IMR-90 (cell line): ENCODE data around the gene TNS3. TPM values are rescaled to one million over a fixed set of nuclear protein-coding genes. Genes with fewer than 3 reads are reported as not detected.

Experiments
- ATAC-seq: fragments of 200-7000 bp; cut with Tn5 transposase; 2 replicates; pipeline ENCODE4 v1.9.1; 2020; ENCODE audit warnings: low read depth, mild to moderate bottlenecking, moderate library complexity
- BruUV-seq: library from RNA; stranded (reverse); fragments of 400-500 nt; replicated peaks from 2 replicates; lab custom pipeline; 2021; lab: Mats Ljungman, UMichigan
- CTCF ChIA-PET: fragments of 300-600 bp; formaldehyde crosslinking; extraction: SDS; loops from one replicate; lab custom pipeline; 2021; ENCODE audit warnings: antibody characterized with exemption; lab: Yijun Ruan, JAX
- POLR2A ChIA-PET: fragments of 300-600 bp; sonication (Branson Sonifier 250); formaldehyde crosslinking; loops from one replicate; lab custom pipeline; 2022; ENCODE audit warnings: antibody characterized with exemption; ENCODE audit not compliant: unreplicated experiment; lab: Charles Lee
- DNase-seq: peaks from one replicate; pipeline ENCODE4 v3.0.0; 2013
- H2AFZ ChIP-seq: replicated peaks from 2 replicates; pipeline ENCODE3; 2013; ENCODE audit warnings: low read length, mild to moderate bottlenecking; ENCODE audit not compliant: poor library complexity
- H2AK5ac ChIP-seq: 2 replicates; pipeline ENCODE4 v1.6.1; 2013; ENCODE audit warnings: low read depth, low read length, inconsistent platforms
- H2AK9ac ChIP-seq: replicated peaks from 2 replicates; pipeline ENCODE3; 2013; ENCODE audit warnings: mild to moderate bottlenecking, low read depth, low read length, moderate library complexity; ENCODE audit not compliant: poor library complexity
- H2BK120ac ChIP-seq: 2 replicates; pipeline ENCODE4 v1.6.1; 2013; ENCODE audit warnings: low read depth, low read length, inconsistent platforms
- H2BK15ac ChIP-seq: 3 replicates; pipeline ENCODE4 v1.6.1; 2013; ENCODE audit warnings: low read depth, low read length, inconsistent platforms
- H2BK20ac ChIP-seq: 2 replicates; pipeline ENCODE4 v1.6.1; 2013; ENCODE audit warnings: low read depth, mild to moderate bottlenecking, inconsistent platforms, low read length, moderate library complexity
- H2BK5ac ChIP-seq: 2 replicates; pipeline ENCODE4 v1.6.1; 2013; ENCODE audit warnings: mild to moderate bottlenecking, low read depth, low read length, inconsistent platforms; ENCODE audit not compliant: poor library complexity, severe bottlenecking
- H3K14ac ChIP-seq: replicated peaks from 2 replicates; pipeline ENCODE4 v1.6.1; 2013; ENCODE audit warnings: low read depth, low read length, inconsistent platforms
- H3K18ac ChIP-seq: 2 replicates; pipeline ENCODE4 v1.6.1; 2013; ENCODE audit warnings: low read depth, low read length, control low read depth
- H3K23ac ChIP-seq: 2 replicates; pipeline ENCODE4 v1.6.1; 2013; ENCODE audit warnings: low read depth, low read length, inconsistent platforms
- H3K27ac ChIP-seq: 2 replicates; pipeline ENCODE4 v1.5.1; 2013; ENCODE audit warnings: mild to moderate bottlenecking, control low read depth, low read length; ENCODE audit not compliant: insufficient read depth
- H3K27me3 ChIP-seq: 2 replicates; pipeline ENCODE4 v1.6.1; 2013; ENCODE audit warnings: low read length; ENCODE audit not compliant: control insufficient read depth, insufficient read depth
- H3K36me3 ChIP-seq: 2 replicates; pipeline ENCODE4 v1.6.1; 2013; ENCODE audit warnings: low read length, mixed read lengths; ENCODE audit not compliant: control insufficient read depth, insufficient read depth
- H3K4ac ChIP-seq: 2 replicates; pipeline ENCODE4 v1.6.1; 2013; ENCODE audit warnings: low read depth, low read length, inconsistent platforms
- H3K4me1 ChIP-seq: 2 replicates; pipeline ENCODE4 v1.6.1; 2013; ENCODE audit warnings: low read length, mixed read lengths; ENCODE audit not compliant: control insufficient read depth, insufficient read depth
- H3K4me2 ChIP-seq: 2 replicates; pipeline ENCODE4 v1.6.1; 2013; ENCODE audit warnings: low read depth, mild to moderate bottlenecking, control low read depth, low read length, moderate library complexity
- H3K4me3 ChIP-seq: 2 replicates; pipeline ENCODE4 v1.5.1; 2013; ENCODE audit warnings: low read depth, mild to moderate bottlenecking, control low read depth, low read length, moderate library complexity; ENCODE audit not compliant: insufficient read depth
- H3K56ac ChIP-seq: 2 replicates; pipeline ENCODE4 v1.6.1; 2013; ENCODE audit warnings: low read length, inconsistent platforms; ENCODE audit not compliant: insufficient read depth; ENCODE audit errors: extremely low read depth
- H3K79me1 ChIP-seq, 2 experiments: 2 replicates each; pipeline ENCODE4 v1.6.1; 2013; ENCODE audit warnings: low read length in 2 of 2, inconsistent platforms in 1 of 2, low read depth in 1 of 2
- H3K9ac ChIP-seq: 2 replicates; pipeline ENCODE4 v1.6.1; 2013; ENCODE audit warnings: low read depth, low read length, control low read depth
- H3K9me1 ChIP-seq: 2 replicates; pipeline ENCODE4 v1.6.1; 2013; ENCODE audit warnings: low read length, inconsistent platforms; ENCODE audit not compliant: insufficient read depth
- H3K9me3 ChIP-seq: 2 replicates; pipeline ENCODE4 v1.6.1; 2013; ENCODE audit warnings: low read length; ENCODE audit not compliant: control insufficient read depth, insufficient read depth
- H4K20me1 ChIP-seq: 2 replicates; pipeline ENCODE4 v1.6.1; 2013; ENCODE audit warnings: low read length, inconsistent platforms; ENCODE audit not compliant: insufficient read depth
- H4K5ac ChIP-seq: 2 replicates; pipeline ENCODE4 v1.6.1; 2013; ENCODE audit warnings: mild to moderate bottlenecking, low read depth, low read length, control low read depth
- H4K8ac ChIP-seq, 2 experiments: 2 replicates each; pipeline ENCODE4 v1.6.1; 2013; ENCODE audit warnings: low read depth in 2 of 2, low read length in 2 of 2, control low read depth in 1 of 2, inconsistent platforms in 1 of 2
- H4K91ac ChIP-seq: 2 replicates; pipeline ENCODE4 v1.6.1; 2013; ENCODE audit warnings: low read depth, low read length, inconsistent platforms; ENCODE audit not compliant: insufficient read depth
- MAZ ChIP-seq: IDR thresholded peaks from 2 replicates; pipeline ENCODE4 v1.6.1; 2012; ENCODE audit warnings: low read depth, mild to moderate bottlenecking, low read length, improper control_type of control experiment, moderate library complexity, borderline replicate concordance
- NFE2L2 ChIP-seq: fragments of 150-350 bp; IDR thresholded peaks from 2 replicates; pipeline ENCODE4 v1.6.1; 2016; ENCODE audit warnings: low read depth, mild to moderate bottlenecking, low read length
- RCOR1 ChIP-seq: IDR thresholded peaks from 2 replicates; pipeline ENCODE4 v1.6.1; 2012; ENCODE audit warnings: mild to moderate bottlenecking, low read length, improper control_type of control experiment; ENCODE audit not compliant: insufficient replicate concordance
- WGBS, 2 experiments: methylation state at CpG; one replicate each; pipeline versions ENCODE4 v1.1.5 to v1.1.7; 2013; ENCODE audit warnings: missing lambda C conversion rate in 2 of 2; ENCODE audit not compliant: insufficient read length in 1 of 2; ENCODE audit errors: extremely low coverage in 2 of 2; 5-methylcytosine and 5-hydroxymethylcytosine counted together
- dilution Hi-C: fragments of 300-500 bp; cut with HindIII; formaldehyde crosslinking; loops from one replicate; pipeline ENCODE4 v1.14.3; 2018; ENCODE audit warnings: low sequenced_read_pairs; ENCODE audit not compliant: unreplicated experiment
- in situ Hi-C: fragments of 300-500 bp; cut with MboI; formaldehyde crosslinking; loops from 3 replicates; pipeline ENCODE4 v1.14.3; 2019; ENCODE audit warnings: low sequenced_read_pairs, inconsistent platforms, mixed read lengths
- intact Hi-C: fragments of 100-400 bp; cut with micrococcal nuclease; formaldehyde crosslinking; loops from 2 replicates; pipeline ENCODE4 v1.10.0; 2022
- polyA plus RNA-seq, 3 experiments: library from polyadenylated mRNA; depleted of rRNA; stranded (reverse); fragments of >200 nt; gene quantifications; 2 replicates each; pipeline ENCODE4 v1.2.3, GENCODE V29; 2012; ENCODE audit warnings: low replicate concordance in 1 of 3
- total RNA-seq: library from RNA; depleted of rRNA; stranded (reverse); fragments of >200 nt; gene quantifications from 2 replicates; pipeline ENCODE4 v1.2.3, GENCODE V29; 2012
- TF ChIP-seq, protein P1 (sequence below): fragments of 150-350 bp; IDR thresholded peaks from 2 replicates; pipeline ENCODE4 v1.6.1; 2017; ENCODE audit warnings: mild to moderate bottlenecking, antibody characterized with exemption, low read length, low read depth
- TF ChIP-seq, protein P2 (sequence below): conservative IDR thresholded peaks from 2 replicates; pipeline ENCODE4 v1.5.1; 2012; ENCODE audit warnings: mild to moderate bottlenecking, low read depth, low read length, improper control_type of control experiment

Gene TNS3
- total and polyA plus RNA-seq, 2 of the 4 experiments (the other 2 are of a cell fraction): 64.3 to 79.2 TPM

DNA sequence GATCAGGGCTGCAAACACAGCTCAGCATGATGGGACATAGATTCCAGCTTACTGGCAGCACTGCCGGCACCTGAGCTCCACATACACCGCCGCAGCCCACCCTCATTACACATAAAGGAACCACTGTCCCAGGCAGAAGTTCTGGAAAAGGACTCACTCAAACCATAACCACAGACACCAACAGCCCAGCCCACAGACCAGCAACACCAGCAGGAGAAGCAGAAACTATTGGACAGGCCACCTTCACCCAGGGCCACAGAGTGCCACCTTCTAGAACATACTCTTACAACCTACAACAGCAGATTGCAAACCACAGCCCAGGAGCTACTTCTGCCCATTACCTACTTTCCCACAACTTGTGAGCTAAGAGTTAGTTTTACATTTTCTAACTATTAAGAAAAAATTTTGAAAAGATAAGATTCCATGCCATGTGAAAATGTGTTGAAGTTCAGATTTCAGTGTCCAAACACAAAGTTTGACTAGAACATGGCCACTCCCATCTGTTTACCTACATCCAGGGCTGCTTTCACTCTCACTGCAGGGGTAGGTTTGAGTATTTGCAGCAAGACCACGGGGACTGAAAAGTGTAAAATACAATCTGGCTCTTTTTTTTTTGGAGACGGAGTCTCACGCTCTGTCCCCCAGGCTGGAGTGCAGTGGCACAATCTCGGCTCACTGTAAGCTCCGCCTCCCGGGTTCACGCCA lies 153.0 kb downstream of the TNS3 start (continued):
- TF ChIP-seq, protein P1, sequence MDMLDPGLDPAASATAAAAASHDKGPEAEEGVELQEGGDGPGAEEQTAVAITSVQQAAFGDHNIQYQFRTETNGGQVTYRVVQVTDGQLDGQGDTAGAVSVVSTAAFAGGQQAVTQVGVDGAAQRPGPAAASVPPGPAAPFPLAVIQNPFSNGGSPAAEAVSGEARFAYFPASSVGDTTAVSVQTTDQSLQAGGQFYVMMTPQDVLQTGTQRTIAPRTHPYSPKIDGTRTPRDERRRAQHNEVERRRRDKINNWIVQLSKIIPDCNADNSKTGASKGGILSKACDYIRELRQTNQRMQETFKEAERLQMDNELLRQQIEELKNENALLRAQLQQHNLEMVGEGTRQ: no peak

DNA sequence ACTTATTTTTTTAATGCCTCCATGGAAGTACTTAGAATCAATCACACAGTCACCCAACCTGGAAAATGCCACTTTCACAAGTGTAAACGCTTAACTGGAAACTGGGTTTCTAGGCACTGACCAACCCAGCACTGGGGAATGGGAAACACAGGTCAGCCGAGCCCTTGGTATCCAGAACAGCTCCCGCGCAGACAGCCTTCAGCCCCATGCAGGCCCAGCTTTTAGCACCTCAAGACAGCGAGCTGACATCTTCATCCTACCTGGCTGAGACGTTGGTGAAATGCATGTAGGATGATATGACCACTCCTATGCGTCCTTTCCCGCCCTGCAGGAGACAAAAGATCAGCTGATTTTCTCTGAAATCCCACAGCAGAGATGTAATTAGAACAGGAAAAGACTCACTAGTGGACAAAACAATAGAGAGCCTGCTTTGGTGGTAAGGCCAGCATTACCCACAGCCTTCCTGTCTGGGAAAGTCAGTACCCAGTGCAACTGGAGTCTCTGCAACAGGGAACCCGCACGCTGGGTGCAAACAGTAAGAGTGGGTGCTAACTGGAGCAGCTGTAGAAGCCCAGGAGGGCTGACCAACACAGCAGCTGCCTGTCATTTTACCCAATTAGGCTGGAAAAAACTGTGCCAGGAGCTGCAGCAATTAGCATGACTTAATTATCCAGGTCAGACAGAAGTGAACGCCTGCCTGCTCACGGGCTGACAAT lies 153.7 kb downstream of the TNS3 start:
- Histone ChIP-seq H3K27me3 (no peaks in the 10 kb centered on the region), H4K20me1 (peaks cover 19% of the 10 kb centered on the region), H3K4ac (no peak overlapping the region), H2AK9ac (no peak overlapping the region), H3K27ac (no peak overlapping the region), H3K23ac (no peak overlapping the region), H3K56ac (no peak overlapping the region), H2BK5ac (no peak overlapping the region), H4K91ac (no peak overlapping the region), H3K79me1 (peaks cover 13 to 63% of the 10 kb centered on the region in 2 experiments; a peak in 2 of 4 replicates), H3K9me3 (no peaks in the 10 kb centered on the region), H4K5ac (no peak overlapping the region), H3K36me3 (peaks cover 41% of the 10 kb centered on the region), H2BK15ac (no peak overlapping the region), H3K4me1 (peaks cover 2% of the 10 kb centered on the region; the same call in 1 of the 2 replicates), H3K18ac (no peak overlapping the region), H3K9ac (no peak overlapping the region), H2BK20ac (no peak overlapping the region), H3K4me3 (no peak overlapping the region), H2AK5ac (peak overlapping the region; percentile 9; the same call in 1 of the 2 replicates), H4K8ac (no peak overlapping the region), H3K14ac (no peak overlapping the region), H2BK120ac (no peak overlapping the region), H3K9me1 (peaks cover 16% of the 10 kb centered on the region), H2AFZ (no peak overlapping the region), H3K4me2 (no peak overlapping the region)
- DNase-seq: no peak
- intact Hi-C loops (no loop called here), in situ Hi-C loops (no loop called here), dilution Hi-C loops (no loop called here)
- 93% methylated on average over 7 of the region's 12 CpGs; no CpG with 5 or more reads in 1 of the 2 experiments for WGBS, 2 experiments
- BruUV-seq: no TSS peak
- ChIA-PET CTCF (no interaction called here), POLR2A (no interaction called here)
- ATAC-seq: no peak
- TF ChIP-seq NFE2L2 (no peak), MAZ (no peak), RCOR1 (no peak)
- TF ChIP-seq, protein P2, sequence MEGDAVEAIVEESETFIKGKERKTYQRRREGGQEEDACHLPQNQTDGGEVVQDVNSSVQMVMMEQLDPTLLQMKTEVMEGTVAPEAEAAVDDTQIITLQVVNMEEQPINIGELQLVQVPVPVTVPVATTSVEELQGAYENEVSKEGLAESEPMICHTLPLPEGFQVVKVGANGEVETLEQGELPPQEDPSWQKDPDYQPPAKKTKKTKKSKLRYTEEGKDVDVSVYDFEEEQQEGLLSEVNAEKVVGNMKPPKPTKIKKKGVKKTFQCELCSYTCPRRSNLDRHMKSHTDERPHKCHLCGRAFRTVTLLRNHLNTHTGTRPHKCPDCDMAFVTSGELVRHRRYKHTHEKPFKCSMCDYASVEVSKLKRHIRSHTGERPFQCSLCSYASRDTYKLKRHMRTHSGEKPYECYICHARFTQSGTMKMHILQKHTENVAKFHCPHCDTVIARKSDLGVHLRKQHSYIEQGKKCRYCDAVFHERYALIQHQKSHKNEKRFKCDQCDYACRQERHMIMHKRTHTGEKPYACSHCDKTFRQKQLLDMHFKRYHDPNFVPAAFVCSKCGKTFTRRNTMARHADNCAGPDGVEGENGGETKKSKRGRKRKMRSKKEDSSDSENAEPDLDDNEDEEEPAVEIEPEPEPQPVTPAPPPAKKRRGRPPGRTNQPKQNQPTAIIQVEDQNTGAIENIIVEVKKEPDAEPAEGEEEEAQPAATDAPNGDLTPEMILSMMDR: no peak
